ENCODE data around the gene NCLN. TPM values are rescaled to one million over a fixed set of nuclear protein-coding genes. Genes with fewer than 3 reads are reported as not detected.
A peak's percentile ranks its signal among the peaks of the same experiment; 100 is the strongest.

NCLN gene
- total RNA-seq, 1 experiment from 2014 or later, result 74.7 TPM

GRCh38 chr19:3248728-3249326 is 63.1 kb downstream of the NCLN start:
- Histone ChIP-seq H4K20me1 (ENCODE audit: low read length) (no peaks in the 10 kb centered on the region), H3K4me2 (ENCODE audit: low read length) (no peak overlapping the region), H3K9me3 (ENCODE audit: low read length) (no peaks in the 10 kb centered on the region), H3K9me2 (replicated peaks; ENCODE audit: low read length) (no peaks in the 10 kb centered on the region), H3K79me2 (ENCODE audit: low read length) (no peaks in the 10 kb centered on the region), H3K36me3 (ENCODE audit: low read depth, low read length) (no peaks in the 10 kb centered on the region), H3K9ac (ENCODE audit: low read length) (no peak overlapping the region), H2AFZ (ENCODE audit: low read length) (no peak overlapping the region), H3F3A (ENCODE audit: low read length, unreplicated experiment) (no peaks in the 10 kb centered on the region), H3K4me1 (ENCODE audit: insufficient read depth, low read length) (no peaks in the 10 kb centered on the region), H3K27ac (ENCODE audit: low read length) (no peak overlapping the region), H3K4me3 (ENCODE audit: low read length) (no peak overlapping the region), H3K27me3 (ENCODE audit: low read length) (no peaks in the 10 kb centered on the region)
- TF ChIP-seq EZH2phosphoT487 (IDR thresholded peaks at IDR 0.05; ENCODE audit: borderline replicate concordance, low read length), result no peak
- BruUV-seq (replicated peaks), result no TSS peak
- no peak for ATAC-seq
- DNase-seq, result no peak
- intact Hi-C loops (cut with micrococcal nuclease), result no loop called here
- POLR2A ChIA-PET (ENCODE audit: unreplicated experiment), result no interaction called here
- CTCF ChIA-PET, result interaction anchor here (0.6 kb wide), 1 partner anchor 608 kb away, joined by 10 read pairs; no protein-coding TSS in a partner anchor

DNA sequence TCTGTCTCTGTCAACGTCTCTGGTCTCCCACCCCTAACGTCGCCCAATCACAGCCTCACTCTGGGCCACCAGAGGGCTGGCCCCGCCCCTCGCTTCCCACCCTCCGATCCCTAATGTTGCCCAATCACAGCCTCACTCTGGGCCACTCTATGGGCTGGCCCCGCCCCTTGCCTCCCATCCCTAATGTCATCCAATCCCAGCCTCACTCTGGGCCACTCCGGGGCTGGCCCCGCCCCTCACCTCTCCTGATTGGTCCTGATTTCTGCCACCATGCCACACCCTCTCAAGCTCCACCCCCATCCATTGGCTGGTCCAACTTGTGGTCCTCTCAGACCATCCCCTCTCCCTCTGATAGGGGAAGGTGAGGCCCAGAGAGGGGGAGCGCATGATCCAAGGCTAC is 63.7 kb downstream of the NCLN start:
- Histone ChIP-seq H3K27ac (ENCODE audit: low read length) (no peak overlapping the region), H3K9me2 (replicated peaks; ENCODE audit: low read length) (no peaks in the 10 kb centered on the region), H3K9ac (ENCODE audit: low read length) (no peak overlapping the region), H3K27me3 (ENCODE audit: low read length) (no peaks in the 10 kb centered on the region), H3K4me3 (ENCODE audit: low read length) (no peak overlapping the region), H3K36me3 (ENCODE audit: low read depth, low read length) (no peaks in the 10 kb centered on the region), H3K4me2 (ENCODE audit: low read length) (no peak overlapping the region), H2AFZ (ENCODE audit: low read length) (no peak overlapping the region), H3K9me3 (ENCODE audit: low read length) (no peaks in the 10 kb centered on the region), H3F3A (ENCODE audit: low read length, unreplicated experiment) (no peaks in the 10 kb centered on the region), H3K79me2 (ENCODE audit: low read length) (no peaks in the 10 kb centered on the region), H3K4me1 (ENCODE audit: insufficient read depth, low read length) (no peaks in the 10 kb centered on the region), H4K20me1 (ENCODE audit: low read length) (no peaks in the 10 kb centered on the region)
- POLR2A ChIA-PET (ENCODE audit: unreplicated experiment), result no interaction called here
- CTCF ChIA-PET, result interaction anchor here (0.6 kb wide), 1 partner anchor 607 kb away, joined by 10 read pairs; no protein-coding TSS in a partner anchor
- peak; percentile 22 for DNase-seq
- intact Hi-C loops (cut with micrococcal nuclease), result no loop called here
- ATAC-seq, result no peak; the same call in 1 of the 2 replicates
- TF ChIP-seq EZH2phosphoT487 (IDR thresholded peaks at IDR 0.05; ENCODE audit: borderline replicate concordance, low read length) (no peak), EZH2 (IDR thresholded peaks at IDR 0.05; ENCODE audit: low read length, unreplicated experiment) (no peak), CTCF (conservative IDR thresholded peaks at IDR 0.05; ENCODE audit: low read depth, low read length) (no peak)
- BruUV-seq (replicated peaks), result no TSS peak

GRCh38 chr19:3250675-3251074 is 64.9 kb downstream of the NCLN start:
- Histone ChIP-seq H3K36me3 (ENCODE audit: low read depth, low read length) (no peaks in the 10 kb centered on the region), H3K4me3 (ENCODE audit: low read length) (no peak overlapping the region), H3K9me2 (replicated peaks; ENCODE audit: low read length) (no peaks in the 10 kb centered on the region), H3K27ac (ENCODE audit: low read length) (no peak overlapping the region), H3K4me1 (ENCODE audit: insufficient read depth, low read length) (no peaks in the 10 kb centered on the region), H3K79me2 (ENCODE audit: low read length) (no peaks in the 10 kb centered on the region), H3K9me3 (ENCODE audit: low read length) (no peaks in the 10 kb centered on the region), H2AFZ (ENCODE audit: low read length) (no peak overlapping the region), H4K20me1 (ENCODE audit: low read length) (no peaks in the 10 kb centered on the region), H3K27me3 (ENCODE audit: low read length) (no peaks in the 10 kb centered on the region), H3K4me2 (ENCODE audit: low read length) (no peak overlapping the region), H3K9ac (ENCODE audit: low read length) (no peak overlapping the region), H3F3A (ENCODE audit: low read length, unreplicated experiment) (no peaks in the 10 kb centered on the region)
- BruUV-seq (replicated peaks), result no TSS peak
- intact Hi-C loops (cut with micrococcal nuclease), result no loop called here
- ChIA-PET POLR2A (ENCODE audit: unreplicated experiment) (no interaction called here), CTCF (no interaction called here)
- TF ChIP-seq CTCF (conservative IDR thresholded peaks at IDR 0.05; ENCODE audit: low read depth, low read length), result peak; percentile 55
- TF ChIP-seq EZH2 (IDR thresholded peaks at IDR 0.05; ENCODE audit: low read length, unreplicated experiment), result no peak
- ATAC-seq (peak; percentile 61; the same call in 1 of the 2 replicates), DNase-seq (peak; percentile 38)

Data from PC-3 (cell line).